HepG2 (cell line): Measurements from ENCODE around the gene ST13.

Experiments used
- HNF4A ChIP-seq: sonication (generic); formaldehyde crosslinking; IDR thresholded peaks from 2 replicates; pipeline ENCODE4 v1.4.0; 2020; ENCODE audit warnings: missing genetic modification reagents
- KAT7 ChIP-seq: IDR thresholded peaks from 2 replicates; pipeline ENCODE4 v1.6.1; 2018; ENCODE audit warnings: borderline replicate concordance, missing compliant biosample characterization
- PRPF4 ChIP-seq: fragments of 200-400 bp; formaldehyde crosslinking; IDR thresholded peaks from 2 replicates; pipeline ENCODE4 v1.6.1; 2016; ENCODE audit warnings: low read length, low read depth; ENCODE audit not compliant: poor library complexity, severe bottlenecking
- SIN3A ChIP-seq: IDR thresholded peaks from 2 replicates; pipeline ENCODE4 v1.6.1; 2011; ENCODE audit warnings: low read depth, mild to moderate bottlenecking, control low read depth, low read length, borderline replicate concordance
- ZFP62 ChIP-seq: sonication (generic); formaldehyde crosslinking; IDR thresholded peaks from 2 replicates; pipeline ENCODE4 v1.4.0; 2020; ENCODE audit warnings: missing genetic modification reagents
- TF ChIP-seq, protein P1 (sequence below): sonication (generic); formaldehyde crosslinking; IDR thresholded peaks from 2 replicates; pipeline ENCODE4 v1.5.0; 2020; ENCODE audit warnings: mild to moderate bottlenecking, missing genetic modification reagents, moderate library complexity
- TF ChIP-seq, protein P2 (sequence below): sonication (generic); formaldehyde crosslinking; IDR thresholded peaks from 2 replicates; pipeline ENCODE4 v1.4.0; 2020; ENCODE audit warnings: missing genetic modification reagents

DNA sequence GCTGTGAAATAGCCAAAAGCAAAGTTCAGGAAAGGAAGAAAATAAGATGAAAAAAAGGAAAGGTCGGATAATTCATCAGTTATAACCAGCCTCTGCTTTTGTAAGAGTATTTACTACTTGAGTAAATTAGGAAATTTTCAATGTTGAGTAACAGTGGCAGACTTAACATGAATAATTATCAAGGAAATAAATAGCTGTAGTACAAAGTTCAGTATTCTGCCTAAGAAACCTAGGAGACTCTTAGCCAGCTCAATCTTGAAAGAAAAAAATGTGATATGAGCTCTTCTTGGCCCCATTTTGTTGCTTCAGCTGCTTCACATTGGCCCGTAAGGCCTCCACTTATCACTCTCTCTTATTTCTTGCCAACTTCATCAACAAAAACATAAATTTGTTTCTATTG lies 22.5 kb upstream of the ST13 start:
- TF ChIP-seq KAT7: no peak
- no peak for TF ChIP-seq ZFP62 (CRISPR knock-in tag)
- TF ChIP-seq, protein P1, sequence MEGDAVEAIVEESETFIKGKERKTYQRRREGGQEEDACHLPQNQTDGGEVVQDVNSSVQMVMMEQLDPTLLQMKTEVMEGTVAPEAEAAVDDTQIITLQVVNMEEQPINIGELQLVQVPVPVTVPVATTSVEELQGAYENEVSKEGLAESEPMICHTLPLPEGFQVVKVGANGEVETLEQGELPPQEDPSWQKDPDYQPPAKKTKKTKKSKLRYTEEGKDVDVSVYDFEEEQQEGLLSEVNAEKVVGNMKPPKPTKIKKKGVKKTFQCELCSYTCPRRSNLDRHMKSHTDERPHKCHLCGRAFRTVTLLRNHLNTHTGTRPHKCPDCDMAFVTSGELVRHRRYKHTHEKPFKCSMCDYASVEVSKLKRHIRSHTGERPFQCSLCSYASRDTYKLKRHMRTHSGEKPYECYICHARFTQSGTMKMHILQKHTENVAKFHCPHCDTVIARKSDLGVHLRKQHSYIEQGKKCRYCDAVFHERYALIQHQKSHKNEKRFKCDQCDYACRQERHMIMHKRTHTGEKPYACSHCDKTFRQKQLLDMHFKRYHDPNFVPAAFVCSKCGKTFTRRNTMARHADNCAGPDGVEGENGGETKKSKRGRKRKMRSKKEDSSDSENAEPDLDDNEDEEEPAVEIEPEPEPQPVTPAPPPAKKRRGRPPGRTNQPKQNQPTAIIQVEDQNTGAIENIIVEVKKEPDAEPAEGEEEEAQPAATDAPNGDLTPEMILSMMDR (CRISPR knock-in tag): no peak
- no peak for TF ChIP-seq HNF4A (CRISPR knock-in tag)
- no peak for TF ChIP-seq SIN3A
- no peak for TF ChIP-seq PRPF4
- TF ChIP-seq, protein P2, sequence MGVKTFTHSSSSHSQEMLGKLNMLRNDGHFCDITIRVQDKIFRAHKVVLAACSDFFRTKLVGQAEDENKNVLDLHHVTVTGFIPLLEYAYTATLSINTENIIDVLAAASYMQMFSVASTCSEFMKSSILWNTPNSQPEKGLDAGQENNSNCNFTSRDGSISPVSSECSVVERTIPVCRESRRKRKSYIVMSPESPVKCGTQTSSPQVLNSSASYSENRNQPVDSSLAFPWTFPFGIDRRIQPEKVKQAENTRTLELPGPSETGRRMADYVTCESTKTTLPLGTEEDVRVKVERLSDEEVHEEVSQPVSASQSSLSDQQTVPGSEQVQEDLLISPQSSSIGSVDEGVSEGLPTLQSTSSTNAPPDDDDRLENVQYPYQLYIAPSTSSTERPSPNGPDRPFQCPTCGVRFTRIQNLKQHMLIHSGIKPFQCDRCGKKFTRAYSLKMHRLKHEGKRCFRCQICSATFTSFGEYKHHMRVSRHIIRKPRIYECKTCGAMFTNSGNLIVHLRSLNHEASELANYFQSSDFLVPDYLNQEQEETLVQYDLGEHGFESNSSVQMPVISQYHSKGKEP (CRISPR knock-in tag): no peak
